GM18951 (cell line): ENCODE results near the gene MAN1C1.
"Not testable (repeated sequence)": the region's sequence is repeated elsewhere in the genome, so short reads cannot be mapped to it uniquely, and the experiment has no call there.

Experiments
- POLR2A ChIP-seq: IDR thresholded peaks from 4 replicates; pipeline ENCODE4 v1.6.1; 2011; ENCODE audit warnings: mild to moderate bottlenecking; ENCODE audit not compliant: insufficient read length, insufficient read depth; ENCODE audit errors: extremely low read depth
- in situ Hi-C: fragments of 300-500 bp; cut with MboI; formaldehyde crosslinking; loops from one replicate; pipeline ENCODE4 v1.12.0; 2022; ENCODE audit warnings: low sequenced_read_pairs, mixed read lengths, inconsistent platforms; ENCODE audit not compliant: unreplicated experiment

The MAN1C1 gene

GRCh38 chr1:25733271-25733670 is 116.7 kb downstream of the MAN1C1 start:
- in situ Hi-C loops = no loop called here
- no peak for TF ChIP-seq POLR2A

- in situ Hi-C loops = not testable (repeated sequence)
Observed at GRCh38 chr1:25734991-25735390, 118.4 kb downstream of the MAN1C1 start.

GRCh38 chr1:25735956-25736529 is 119.5 kb downstream of the MAN1C1 start:
- TF ChIP-seq POLR2A = no peak
- in situ Hi-C loops = no loop called here

DNA sequence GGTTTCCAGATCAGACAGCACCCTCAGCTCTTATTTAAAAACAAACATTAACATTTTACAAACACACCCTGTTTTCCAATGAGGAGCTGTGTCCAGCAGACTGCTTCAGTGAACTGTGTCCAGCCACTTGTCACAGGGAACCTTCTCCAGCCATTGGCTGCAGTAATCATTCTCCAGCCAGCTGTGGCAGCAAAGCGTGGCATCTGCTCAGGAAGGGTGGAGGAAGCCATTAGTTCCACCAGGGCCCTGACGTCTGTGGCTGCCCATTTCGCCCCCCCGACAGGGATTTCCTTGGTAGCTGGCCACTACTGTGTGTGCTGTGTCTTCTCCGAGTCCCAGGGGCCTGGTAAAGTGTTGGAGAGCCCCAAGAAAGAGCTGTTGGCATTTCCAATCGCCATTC is 120.5 kb downstream of the MAN1C1 start:
- no peak for TF ChIP-seq POLR2A
- in situ Hi-C loops = no loop called here

DNA sequence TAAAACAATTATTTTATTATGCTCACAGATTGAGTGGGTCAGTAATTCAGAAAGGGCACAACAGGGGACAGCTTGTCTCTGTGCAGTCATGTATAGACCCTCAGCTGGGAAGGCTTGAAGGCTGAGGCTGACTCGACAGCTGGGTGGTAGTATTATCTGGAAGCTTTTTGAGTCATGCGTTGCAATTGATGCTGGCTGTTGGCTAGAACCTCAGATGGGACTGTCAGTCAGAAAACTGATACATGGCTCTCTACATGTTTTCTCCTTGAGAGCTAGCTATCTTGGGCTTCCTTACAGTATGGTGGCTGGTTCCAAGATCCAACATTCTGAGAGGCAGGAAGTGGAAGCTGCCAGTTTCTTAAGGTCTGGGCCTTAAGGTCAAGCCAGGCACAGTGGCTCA is 121.9 kb downstream of the MAN1C1 start:
- in situ Hi-C loops = no loop called here
- no peak for TF ChIP-seq POLR2A

- TF ChIP-seq POLR2A = no peak
- in situ Hi-C loops = no loop called here
Observed at GRCh38 chr1:25739341-25739740, 122.8 kb downstream of the MAN1C1 start.

GRCh38 chr1:25740071-25740470 is 123.5 kb downstream of the MAN1C1 start:
- TF ChIP-seq POLR2A = no peak
- in situ Hi-C loops = no loop called here

DNA sequence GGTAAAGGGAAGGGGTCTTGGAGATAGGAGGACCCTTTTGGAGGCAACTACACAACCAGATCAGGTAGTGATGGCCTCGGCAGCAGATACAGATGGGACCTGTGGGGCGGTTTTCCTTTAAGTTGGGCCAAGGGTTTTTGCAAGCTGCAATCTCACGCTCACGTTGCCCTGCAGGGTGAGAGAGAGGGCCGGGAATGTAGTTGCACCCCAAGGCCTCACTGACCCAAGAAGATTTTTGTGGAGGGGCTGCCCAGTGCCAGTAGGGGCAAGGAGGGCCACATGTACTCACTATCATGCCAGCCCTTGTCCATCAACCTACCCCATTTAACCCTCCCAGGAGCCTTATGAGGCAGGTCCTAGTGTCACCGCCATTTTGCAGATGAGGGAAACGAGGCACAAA is 125.7 kb downstream of the MAN1C1 start:
- in situ Hi-C loops = no loop called here
- TF ChIP-seq POLR2A = no peak

DNA sequence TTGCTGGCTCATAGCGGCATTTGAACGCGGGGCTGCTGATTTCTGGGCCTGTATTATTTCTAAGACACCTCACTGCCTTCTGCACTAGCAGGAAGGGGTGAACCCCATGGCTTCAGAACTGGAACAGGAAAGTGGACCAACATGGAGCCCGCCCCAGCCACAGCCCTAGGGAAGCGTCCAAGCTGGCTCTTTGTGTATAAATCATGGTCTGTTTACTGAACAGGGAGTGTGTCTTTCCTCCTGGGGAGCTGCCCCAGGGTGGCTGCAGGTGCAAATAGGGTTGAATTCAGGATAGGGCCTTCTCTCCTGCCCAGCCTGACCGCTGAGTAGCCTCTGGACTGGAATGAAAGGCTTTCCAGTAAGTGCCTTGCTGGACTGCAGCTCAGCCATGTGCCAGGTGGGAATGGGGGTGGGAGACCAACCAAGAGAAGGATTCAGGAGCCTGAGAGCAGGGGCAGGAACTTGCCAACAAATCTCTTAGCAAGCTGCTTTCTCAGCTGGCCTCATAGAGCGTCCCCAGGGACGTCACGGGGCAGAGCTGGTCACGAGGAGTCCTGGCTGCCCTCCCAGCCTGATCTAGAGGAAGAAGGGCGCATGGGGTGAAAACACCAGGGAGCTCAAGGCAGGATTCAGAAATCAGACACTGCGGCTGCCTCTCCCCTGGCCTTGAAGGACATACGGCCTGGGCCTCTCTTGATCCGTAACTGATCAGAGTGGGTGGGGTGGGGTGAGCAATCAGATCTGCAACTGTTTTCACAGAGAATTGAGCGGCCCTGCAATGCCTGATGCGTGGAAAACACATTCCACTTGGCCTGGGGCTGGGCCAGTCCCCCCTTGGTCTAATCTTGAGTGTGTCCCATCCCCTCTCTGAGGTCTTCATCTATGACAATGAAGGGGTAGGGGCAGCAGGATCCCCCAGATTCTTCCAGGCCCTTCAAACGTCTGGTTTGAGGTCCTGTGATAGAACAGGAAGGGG is 126.9 kb downstream of the MAN1C1 start:
- in situ Hi-C loops = no loop called here
- TF ChIP-seq POLR2A = no peak

- no peak for TF ChIP-seq POLR2A
- in situ Hi-C loops = no loop called here
Observed at GRCh38 chr1:25744140-25744581, 127.6 kb downstream of the MAN1C1 start.

DNA sequence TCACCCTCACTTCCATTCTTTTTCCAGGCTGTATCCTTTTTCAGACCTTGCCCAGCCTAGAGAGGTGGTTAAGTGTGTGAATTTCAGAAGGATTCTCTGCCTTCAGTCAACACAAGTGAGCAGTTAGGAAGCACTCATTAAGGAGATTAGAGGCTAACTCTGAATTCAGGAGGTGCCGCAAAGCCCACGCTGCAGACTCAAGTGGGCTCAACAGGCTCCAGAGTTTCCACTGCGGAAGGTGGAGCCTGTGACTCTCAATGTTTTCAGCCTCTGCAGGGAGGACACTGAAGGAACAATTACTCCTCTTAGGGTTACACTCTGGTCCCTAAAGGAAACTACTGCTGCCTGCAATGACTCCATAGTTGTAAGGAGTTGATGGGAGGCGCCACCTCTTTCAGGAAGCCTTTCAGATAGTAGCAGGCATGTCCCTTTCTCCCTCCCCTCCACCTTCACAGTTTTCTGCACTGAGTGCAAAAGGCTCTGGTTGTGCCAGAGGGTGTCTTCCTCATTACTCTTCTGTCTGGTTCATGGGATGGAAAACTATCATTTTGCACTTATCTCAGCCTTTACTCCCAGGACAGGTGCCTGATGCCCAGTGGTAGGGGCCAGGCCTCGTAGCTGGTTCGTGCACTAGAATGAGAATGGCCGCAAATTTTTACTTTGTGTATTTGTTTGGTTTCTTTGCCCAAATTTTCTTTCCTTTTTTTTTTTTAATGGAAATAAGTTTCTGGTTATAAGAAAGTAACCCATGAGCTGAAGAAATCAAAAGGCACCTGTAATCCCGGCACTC is 128.2 kb downstream of the MAN1C1 start:
- in situ Hi-C loops = no loop called here
- TF ChIP-seq POLR2A = no peak

DNA sequence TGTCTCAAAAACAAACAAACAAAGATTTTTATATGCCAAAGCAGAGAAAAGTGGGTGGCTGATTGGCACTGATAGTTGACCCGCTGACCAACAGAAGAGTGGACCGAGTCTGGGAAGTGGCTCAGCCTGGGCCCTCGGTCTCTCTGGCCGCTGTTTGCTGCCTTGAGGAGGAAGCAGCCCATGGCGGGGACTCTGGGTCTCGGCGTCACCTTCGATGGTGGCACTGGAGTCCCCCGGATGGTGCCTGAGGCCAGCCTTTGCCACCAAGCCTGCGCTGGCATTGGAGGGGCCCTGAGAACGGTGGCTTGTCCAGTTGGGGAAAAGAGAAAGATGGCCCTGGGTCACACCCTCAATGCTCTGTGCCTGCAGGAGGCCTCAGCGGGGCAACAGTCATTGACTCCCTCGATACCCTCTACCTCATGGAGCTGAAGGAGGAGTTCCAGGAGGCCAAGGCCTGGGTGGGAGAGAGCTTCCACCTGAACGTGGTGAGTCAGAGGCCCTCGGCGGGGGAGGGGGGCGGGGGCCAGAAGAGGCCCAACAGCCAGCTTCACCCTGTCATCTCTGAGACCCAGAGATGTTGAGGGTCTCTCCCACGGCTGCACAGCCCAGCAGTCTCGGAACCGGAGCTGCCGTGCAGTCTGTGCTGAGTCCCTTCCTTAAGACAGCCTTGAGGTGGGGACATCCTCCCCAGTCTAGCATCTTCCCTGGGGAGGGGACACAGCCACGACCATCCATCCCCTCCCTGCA is 129.9 kb downstream of the MAN1C1 start:
- in situ Hi-C loops = no loop called here
- TF ChIP-seq POLR2A = no peak
